ENCODE results near the gene SMURF2. TPM values are rescaled to one million over a fixed set of nuclear protein-coding genes. Genes with fewer than 3 reads are reported as not detected.
A peak's percentile ranks its signal among the peaks of the same experiment; 100 is the strongest.

SMURF2 gene
- total and polyA plus RNA-seq, 10 donors, result 5.4 to 35.7 (median 25.0) TPM

GRCh38 chr17:64596988-64597387, 65.1 kb downstream of the SMURF2 start:
- Histone ChIP-seq H3K4me1 (peaks cover 7 to 47% (median 19%) of the 10 kb centered on the region in 6 donors), H3K27ac (peak overlapping the region in 1 of 8 donors; percentile 37)
- TF ChIP-seq CTCF (IDR thresholded peaks at IDR 0.05 in 8 of 11, conservative IDR thresholded peaks at IDR 0.05 in 3 of 11) (no peak), POLR2AphosphoS5 (IDR thresholded peaks at IDR 0.05) (no peak), POLR2A (IDR thresholded peaks at IDR 0.05) (no peak)

GRCh38 chr17:64596439-64596838, 65.7 kb downstream of the SMURF2 start:
- intact Hi-C loops (cut with DNase I; ENCODE audit: low total_unique reads), result no loop called here
- TF ChIP-seq POLR2AphosphoS5 (IDR thresholded peaks at IDR 0.05), result no peak
- TF ChIP-seq CTCF (IDR thresholded peaks at IDR 0.05 in 8 of 11, conservative IDR thresholded peaks at IDR 0.05 in 3 of 11), result no peak
- no peak for TF ChIP-seq POLR2A (IDR thresholded peaks at IDR 0.05)
- DNase-seq, result no peak
- H3K4me1 ChIP-seq, result peaks cover 7 to 45% (median 19%) of the 10 kb centered on the region in 6 donors
- H3K4me3 ChIP-seq, result no peak overlapping the region
- H3K27me3 ChIP-seq (replicated peaks in 1 of 7), result no peaks in the 10 kb centered on the region
- H3K27ac ChIP-seq, result peak overlapping the region in 1 of 8 donors; percentile 37
- peaks cover 0 to 64% (median 26%) of the 10 kb centered on the region in 6 donors for H3K36me3 ChIP-seq
- H3K9me3 ChIP-seq, result no peaks in the 10 kb centered on the region
- WGBS, 5 donors, result 41 to 72% (median 59%) methylated on average over 2 of the region's 2 CpGs

More at GRCh38 chr17:64596988-64597387, 65.1 kb downstream of the SMURF2 start:
- 93 to 100% (median 96%) methylated on average over 1 of the region's 1 CpG for WGBS, 5 donors
- Histone ChIP-seq H3K27me3 (replicated peaks in 1 of 7) (no peaks in the 10 kb centered on the region), H3K36me3 (peaks cover 0 to 59% (median 22%) of the 10 kb centered on the region in 6 donors), H3K9me3 (no peaks in the 10 kb centered on the region), H3K4me3 (no peak overlapping the region)
- DNase-seq, result no peak
- intact Hi-C loops (cut with DNase I; ENCODE audit: low total_unique reads), result no loop called here

- H3K4me3 ChIP-seq, result no peak overlapping the region
- H3K27me3 ChIP-seq (replicated peaks in 1 of 7), result no peaks in the 10 kb centered on the region
- no peak overlapping the region for H3K27ac ChIP-seq
- WGBS, 5 donors, result 88 to 100% (median 96%) methylated on average over 1 of the region's 1 CpG
- TF ChIP-seq CTCF (IDR thresholded peaks at IDR 0.05 in 8 of 11, conservative IDR thresholded peaks at IDR 0.05 in 3 of 11), result no peak
- no peak for TF ChIP-seq POLR2AphosphoS5 (IDR thresholded peaks at IDR 0.05)
- TF ChIP-seq POLR2A (IDR thresholded peaks at IDR 0.05), result no peak
- no peaks in the 10 kb centered on the region for H3K9me3 ChIP-seq
- intact Hi-C loops (cut with DNase I; ENCODE audit: low total_unique reads), result no loop called here
- no peak for DNase-seq
- peaks cover 0 to 5% (median 0%) of the 10 kb centered on the region in 6 donors for H3K4me1 ChIP-seq
- peaks cover 0 to 94% (median 29%) of the 10 kb centered on the region in 6 donors for H3K36me3 ChIP-seq
Observed at GRCh38 chr17:64591944-64592343, 70.2 kb downstream of the SMURF2 start.

- Histone ChIP-seq H3K9me3 (no peaks in the 10 kb centered on the region), H3K27ac (no peak overlapping the region), H3K4me1 (peaks cover 0 to 11% (median 4%) of the 10 kb centered on the region in 6 donors), H3K27me3 (replicated peaks in 1 of 7) (no peaks in the 10 kb centered on the region), H3K4me3 (no peak overlapping the region), H3K36me3 (peaks cover 0 to 85% (median 37%) of the 10 kb centered on the region in 6 donors)
- intact Hi-C loops (cut with DNase I; ENCODE audit: low total_unique reads), result no loop called here
- no peak for TF ChIP-seq CTCF (IDR thresholded peaks at IDR 0.05 in 8 of 11, conservative IDR thresholded peaks at IDR 0.05 in 3 of 11)
- no peak for TF ChIP-seq POLR2AphosphoS5 (IDR thresholded peaks at IDR 0.05)
- no peak for TF ChIP-seq POLR2A (IDR thresholded peaks at IDR 0.05)
- WGBS, 5 donors, result 69 to 99% (median 97%) methylated on average over 2 of the region's 2 CpGs
- no peak for DNase-seq
Observed at GRCh38 chr17:64585146-64585545, 77.0 kb downstream of the SMURF2 start.

Data from spleen (tissue), 11 donors.